Activated T-helper 1 cell treated with anti-CD3 and anti-CD28 coated beads, Interleukin-2, amount 50 U/mL, for 16 hours (primary cell): ENCODE results near the gene SH3PXD2A.
"Not testable (repeated sequence)": the region's sequence is repeated elsewhere in the genome, so short reads cannot be mapped to it uniquely, and the experiment has no call there.

Source experiments
- DNase-seq, 2 donors: peaks; one replicate each; pipeline ENCODE4 v3.0.0-alpha.2; 2020; ENCODE audit warnings: low read depth in 1 of 2, low spot score in 1 of 2

SH3PXD2A gene

DNA sequence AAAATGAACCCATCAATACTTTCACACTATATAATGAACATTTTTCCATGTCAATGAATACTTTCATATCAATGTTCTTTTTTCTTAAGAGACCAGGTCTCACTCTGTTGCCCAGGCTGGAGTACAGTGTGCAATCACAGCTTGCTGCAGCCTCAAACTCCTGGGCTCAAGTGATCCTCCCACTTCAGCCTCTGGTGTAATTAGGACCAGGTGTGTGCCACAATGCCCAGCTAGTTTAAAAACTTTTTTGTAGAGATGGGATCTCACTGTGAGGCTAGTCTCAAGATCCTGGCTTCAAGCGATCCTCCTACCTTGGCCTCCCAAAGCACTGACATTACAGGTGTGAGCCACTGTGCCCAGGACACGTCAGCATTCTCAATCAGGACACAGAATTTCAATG is 85.2 kb downstream of the SH3PXD2A start:
- no peak for DNase-seq

DNA sequence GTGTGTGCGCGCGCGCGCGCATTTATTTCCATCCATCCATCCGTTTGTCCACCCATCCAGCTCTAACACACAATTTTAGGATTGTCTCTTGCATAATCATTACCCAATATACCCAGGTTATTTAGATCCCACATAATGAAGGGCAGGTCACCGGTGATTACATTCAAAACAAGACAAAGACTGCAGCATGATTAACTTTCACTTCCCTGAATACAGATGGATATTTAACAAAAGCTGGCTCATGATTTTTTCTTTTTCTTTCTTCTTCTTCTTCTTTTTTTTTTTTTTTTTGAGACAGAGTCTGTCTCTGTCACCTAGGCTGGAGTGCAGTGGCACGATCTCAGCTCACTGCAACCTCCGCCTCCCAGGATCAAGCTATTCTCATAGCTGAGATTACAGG is 86.2 kb downstream of the SH3PXD2A start:
- no peak for DNase-seq

DNA sequence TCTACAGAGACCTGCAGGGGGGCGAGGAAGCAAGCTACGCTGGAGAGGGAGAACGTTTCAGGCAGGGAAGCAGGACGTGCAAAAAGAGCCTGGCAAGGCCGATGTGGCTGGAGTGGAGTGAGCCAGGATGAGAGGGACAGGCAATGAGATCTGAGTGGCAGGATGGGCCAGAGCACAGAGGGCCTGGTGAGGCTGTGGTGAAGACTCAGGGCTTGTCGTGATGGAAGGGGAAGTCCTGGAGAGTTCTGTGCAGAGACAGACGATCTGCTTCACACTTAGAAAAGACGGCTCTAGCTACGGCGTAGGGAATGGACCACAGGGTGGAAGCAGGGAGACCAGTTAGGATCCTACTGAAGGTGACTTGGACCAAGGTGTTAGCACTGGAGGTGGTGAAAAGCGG is 87.0 kb downstream of the SH3PXD2A start:
- no peak for DNase-seq

DNA sequence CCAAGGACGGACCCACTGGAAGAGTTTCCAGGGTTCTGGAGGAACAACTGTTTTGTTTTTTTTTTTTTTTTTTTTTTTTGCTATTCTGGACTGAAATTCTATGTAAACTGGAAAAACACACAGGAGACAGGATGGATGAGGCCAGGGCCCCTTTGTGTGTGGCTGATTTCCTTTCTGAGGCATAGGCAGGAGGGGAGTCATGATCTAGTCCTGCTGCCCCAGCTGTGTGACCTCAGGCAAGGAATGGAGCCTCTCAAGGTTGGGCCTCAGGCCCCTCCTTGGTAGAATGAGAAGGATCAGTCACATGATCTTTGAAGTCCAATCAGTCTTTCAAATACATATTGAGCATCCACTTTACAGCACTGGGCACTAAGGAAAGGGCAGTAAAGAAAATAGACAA is 87.6 kb downstream of the SH3PXD2A start:
- DNase-seq, result no peak

DNA sequence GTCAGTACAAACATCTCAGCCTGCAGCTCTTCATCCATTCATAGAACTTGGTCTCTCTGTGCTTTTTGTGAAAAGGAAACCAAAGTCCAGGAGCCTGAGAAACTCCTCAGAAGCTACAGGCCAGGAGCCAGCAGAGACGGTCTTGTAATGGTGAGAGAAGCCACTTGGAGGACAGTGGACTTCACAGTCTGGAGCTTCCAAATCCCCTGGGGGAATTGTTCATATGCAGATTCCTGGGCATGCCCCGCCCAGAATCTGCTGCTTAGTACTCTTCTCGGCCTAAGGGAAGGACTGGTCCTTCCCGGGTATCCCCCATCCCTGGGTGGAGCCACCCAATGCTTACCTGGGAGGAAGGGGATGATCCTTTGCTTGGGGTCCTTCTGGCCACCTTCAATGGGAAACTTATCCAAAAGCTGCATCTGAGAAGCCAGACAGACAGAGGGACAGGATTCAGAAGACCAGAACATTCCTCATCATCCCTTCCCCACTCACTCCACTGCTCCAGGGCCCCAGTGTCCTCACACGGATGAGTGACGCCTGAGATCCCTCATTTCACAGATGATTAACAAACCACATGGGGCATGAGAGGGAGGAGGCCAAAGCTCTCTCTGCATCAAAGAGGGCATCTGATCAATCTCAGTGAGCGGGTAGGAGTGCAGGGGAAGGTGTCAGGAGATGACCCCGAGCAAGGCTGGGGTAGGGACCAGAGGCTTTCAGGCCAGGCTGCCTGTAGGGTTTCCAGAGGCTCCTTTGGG is 88.4 kb downstream of the SH3PXD2A start:
- no peak for DNase-seq

DNA sequence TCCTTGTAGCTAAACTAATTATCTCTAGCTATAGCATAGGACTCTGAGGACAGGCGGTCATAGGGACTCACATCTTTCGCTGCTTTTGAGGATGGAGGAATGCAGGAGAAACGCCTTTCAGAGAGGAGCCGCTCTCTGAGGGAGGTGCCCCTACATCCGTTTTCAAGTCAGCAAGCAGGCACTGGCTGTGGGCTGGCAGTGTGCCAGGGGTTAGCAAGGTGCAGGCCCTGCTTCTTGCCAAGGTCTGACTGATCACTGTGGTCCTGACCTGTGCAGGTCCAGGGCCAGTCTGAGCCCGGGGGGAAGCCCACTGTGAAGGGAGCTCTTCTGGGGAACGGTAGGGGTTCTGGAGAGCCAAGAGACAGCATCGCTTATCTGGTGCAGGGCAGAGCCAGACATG is 89.4 kb downstream of the SH3PXD2A start:
- peak; percentile 62 to 79 for DNase-seq

DNA sequence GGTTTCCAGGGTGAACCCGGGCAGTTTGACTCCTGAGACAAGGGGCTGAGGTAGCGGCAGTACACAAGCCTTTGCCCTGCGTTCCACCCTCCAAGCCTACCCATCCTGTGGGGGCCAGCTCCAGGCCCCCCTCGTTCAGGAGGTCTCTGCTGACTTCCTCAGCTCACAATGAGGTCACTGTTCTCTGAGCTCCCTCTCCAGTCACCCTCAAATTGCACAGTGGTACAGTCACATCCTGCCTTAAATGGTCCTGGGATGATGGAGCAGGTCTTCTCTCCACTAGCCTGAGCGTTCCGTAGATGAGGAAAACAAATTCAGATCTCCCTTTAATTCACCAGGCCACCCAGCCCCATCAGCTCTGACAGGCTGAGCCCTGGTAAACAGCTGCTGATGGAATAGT is 90.2 kb downstream of the SH3PXD2A start:
- no peak for DNase-seq

DNA sequence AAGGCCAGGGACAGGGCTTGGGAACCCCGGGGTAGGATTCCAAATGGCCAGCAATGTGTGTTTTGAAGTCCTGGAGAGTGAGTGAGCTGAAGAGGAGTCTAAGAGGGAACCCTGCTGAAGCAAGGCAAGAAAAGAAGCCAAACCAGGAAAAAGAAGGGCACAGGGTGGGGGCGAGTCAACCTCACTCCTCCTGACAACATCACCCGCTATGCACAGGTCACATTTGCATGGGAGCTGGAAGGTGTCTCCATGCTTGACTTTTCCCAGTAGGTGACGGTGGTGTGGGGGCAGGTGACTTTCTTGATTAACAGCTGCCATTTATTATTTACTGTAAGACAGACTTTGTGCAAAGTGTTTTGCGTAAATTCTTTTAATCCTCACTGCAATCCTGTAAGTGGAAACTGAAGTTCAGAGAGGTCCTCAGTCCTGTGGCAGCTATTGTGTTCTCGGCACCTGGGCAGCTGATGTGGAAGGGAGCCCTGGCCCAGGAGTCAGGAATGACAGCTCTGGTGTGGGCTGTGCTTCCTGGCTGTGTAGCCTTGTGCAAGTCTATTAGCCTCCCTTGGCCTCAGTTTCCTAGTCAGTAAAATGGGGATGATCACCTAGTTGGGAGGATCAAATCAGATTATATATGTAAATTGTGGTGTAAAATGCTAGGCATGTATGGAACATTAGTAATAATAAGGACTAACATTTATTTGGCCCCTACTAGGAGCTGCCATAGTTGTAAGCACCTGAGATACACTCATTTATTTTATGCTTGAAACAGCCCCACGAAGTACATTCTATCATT is 90.9 kb downstream of the SH3PXD2A start:
- DNase-seq, result no peak

DNA sequence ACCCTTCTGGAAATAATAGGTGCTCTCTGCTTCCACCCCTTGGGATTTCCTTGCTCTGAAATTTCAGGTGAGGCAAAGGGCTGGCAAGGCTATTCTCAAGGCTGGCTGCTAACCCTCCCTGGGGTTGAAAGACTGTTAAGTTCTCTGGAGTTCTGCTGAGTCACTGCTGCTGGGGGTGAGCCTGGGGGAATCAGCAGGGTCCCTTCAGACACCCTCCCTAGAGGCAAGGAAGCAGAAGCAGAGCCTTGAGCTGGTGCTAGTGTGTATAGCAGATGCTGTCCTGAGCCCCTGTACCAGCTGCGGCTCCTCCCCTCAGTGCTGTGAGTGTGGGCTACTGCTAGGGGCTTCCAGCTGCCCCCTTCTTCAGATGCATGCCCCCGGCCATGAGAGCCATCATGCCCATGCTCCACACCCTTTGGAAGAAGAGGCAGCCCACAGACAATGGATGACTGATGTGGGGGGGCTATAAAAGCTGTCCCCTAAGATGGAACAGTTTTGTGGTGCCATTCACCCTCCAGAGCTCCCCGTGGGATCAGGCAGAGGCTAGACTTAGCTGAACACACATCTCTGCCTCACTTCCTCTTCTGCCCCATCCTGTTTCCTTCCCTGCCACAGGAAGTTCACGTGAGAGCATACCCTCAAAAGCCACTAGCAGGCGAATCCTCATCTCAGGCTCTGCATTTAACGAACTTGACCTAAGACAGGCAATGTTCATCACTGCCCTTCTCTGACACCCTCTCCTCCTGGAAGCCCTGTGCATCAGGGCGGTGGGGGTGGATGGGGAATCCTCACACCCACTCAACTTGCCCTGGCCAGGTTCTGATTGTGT is 91.8 kb downstream of the SH3PXD2A start:
- no peak for DNase-seq

DNA sequence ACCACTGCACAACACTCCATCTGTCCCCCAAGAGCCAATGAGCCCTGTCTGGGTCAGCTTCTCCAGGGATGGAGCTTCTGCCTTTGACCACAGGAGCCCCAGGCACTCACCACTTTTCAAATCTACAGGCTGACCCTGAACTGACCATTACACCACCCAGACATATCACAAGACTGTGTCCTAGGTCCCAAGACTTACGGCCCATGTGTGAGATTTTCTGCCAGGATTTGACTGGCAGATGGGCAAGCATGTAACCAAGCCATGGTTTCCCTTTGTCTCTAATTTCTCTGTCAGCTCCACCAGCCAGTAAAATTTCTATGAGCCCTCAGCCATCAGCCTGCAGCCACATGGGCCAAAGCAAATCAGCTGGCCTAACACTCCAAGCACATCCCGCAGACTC is 92.5 kb downstream of the SH3PXD2A start:
- DNase-seq, result no peak

DNA sequence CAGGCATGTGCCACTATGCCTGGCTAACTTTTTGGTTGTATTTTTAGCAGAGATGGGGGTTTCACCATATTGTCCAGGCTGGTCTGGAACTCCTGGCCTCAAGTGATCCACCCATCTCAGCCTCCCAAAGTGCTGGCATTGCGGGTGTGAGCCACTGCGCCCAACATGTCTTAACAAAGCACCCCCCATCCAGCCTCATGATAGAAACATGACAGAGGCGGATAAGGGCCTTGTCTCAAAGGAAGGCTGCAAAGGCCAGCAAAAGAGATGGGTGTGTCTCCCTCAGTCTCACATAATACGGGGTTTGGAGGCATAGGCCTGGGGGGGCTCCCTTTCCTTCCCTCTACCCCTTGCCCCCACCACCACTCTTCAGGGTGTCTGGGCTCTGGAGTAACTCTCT is 93.2 kb downstream of the SH3PXD2A start:
- no peak for DNase-seq

DNA sequence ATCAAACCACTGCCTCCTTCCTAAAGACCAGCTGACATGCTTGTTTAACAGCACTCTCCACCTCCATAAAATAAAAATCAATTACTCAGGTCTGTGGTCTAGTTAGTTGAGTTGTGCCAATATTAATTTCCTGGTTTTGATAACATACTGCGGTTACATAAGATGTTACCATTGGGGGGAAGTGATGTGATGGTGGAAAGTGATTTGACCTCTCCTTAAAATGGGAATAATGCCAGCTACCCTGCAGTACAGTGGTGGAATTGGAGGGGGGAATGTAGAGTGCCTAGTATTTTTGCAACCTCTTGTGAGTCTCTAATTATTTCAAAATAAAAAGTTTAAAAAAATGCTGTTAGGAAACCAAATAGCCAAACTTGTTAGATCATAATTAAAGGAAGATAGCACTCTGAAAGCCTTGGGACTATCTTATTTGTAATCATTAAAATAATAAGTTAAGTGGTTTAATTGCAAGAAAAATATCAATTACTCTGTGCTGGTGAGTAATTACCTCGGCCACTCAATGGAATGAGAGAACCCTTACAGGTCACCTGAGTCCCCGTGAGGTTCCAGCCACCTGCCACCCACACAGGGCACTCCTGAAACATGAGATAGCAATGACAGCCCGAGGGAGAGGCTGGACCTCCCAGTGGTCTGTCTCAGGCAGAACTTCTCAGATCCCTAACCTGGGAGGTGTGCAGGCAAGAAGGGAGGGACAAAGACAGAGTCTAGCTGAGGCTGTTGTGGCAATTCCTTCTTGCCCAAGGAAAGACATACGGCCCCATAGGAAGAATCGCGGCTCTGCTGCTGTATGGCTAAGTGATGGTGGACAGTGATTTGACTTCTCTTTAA is 94.1 kb downstream of the SH3PXD2A start:
- DNase-seq, result no peak

DNA sequence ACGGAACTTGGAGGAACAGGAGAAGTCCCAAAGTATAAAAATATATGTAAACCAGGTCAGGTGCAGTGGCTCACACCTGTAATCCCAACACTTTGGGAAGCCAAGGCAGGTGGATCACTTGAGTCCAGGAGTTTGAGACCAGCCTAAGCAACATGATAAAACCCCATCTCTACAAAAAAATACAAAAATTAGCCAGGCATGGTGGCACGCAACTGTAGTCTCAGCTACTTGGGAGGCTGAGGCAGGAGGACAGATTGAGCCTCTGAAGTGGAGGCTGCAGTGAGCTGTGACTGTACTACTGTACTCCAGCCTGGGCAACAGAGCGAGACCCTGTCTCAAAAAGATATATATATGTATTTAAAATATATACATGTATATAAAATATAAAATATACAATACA is 95.1 kb downstream of the SH3PXD2A start:
- DNase-seq, result not testable (repeated sequence)

DNA sequence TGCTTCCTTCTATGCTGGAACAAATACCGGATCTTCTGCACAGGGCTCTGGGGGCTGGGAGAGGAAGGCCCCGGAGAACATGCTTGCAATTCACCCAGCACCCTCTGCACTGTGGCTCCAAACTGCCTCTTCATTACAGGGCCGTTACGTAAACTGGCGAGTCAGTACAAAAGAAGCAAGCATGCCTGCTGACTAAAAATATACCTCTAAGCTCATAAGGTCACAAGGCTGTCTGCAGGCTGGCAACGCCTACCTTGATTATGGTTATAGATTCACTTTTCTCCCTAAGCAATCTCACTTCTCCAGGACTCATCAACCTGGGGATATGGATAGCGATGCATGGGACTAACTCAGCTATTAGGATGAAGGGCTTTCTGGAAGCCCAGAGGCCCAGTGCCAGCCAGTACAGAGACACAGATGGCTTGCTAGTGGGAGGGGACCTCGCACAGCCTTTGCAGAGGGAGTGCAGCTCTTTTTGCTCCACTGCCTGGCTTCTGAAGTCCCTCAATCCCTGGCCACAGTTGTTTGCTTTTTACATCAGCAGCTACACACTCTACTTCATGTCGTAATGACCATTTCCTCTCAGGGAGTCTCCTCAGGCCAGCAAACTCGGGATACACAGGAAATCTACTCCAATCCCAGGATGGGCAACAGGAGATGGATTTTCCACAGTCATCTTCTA is 96.1 kb downstream of the SH3PXD2A start:
- DNase-seq, result no peak

DNA sequence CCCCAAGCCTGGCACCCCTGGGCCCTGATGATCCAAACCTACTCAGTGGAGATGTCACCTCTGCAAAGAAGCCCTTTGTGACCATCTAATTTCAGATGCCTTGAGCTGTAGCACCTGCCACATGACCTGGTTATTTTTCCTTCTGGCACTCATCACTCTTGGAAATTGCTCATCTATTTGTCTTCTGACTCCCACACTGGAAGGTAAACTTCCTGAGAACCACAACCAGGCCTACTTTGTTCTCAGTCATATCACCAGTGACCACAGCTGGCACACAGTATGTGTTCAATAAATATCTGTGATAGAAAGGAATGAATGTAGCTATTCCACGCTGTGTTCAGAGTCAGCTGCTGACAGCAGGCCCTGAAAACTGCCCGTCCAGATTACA is 97.1 kb downstream of the SH3PXD2A start:
- DNase-seq, result no peak

DNA sequence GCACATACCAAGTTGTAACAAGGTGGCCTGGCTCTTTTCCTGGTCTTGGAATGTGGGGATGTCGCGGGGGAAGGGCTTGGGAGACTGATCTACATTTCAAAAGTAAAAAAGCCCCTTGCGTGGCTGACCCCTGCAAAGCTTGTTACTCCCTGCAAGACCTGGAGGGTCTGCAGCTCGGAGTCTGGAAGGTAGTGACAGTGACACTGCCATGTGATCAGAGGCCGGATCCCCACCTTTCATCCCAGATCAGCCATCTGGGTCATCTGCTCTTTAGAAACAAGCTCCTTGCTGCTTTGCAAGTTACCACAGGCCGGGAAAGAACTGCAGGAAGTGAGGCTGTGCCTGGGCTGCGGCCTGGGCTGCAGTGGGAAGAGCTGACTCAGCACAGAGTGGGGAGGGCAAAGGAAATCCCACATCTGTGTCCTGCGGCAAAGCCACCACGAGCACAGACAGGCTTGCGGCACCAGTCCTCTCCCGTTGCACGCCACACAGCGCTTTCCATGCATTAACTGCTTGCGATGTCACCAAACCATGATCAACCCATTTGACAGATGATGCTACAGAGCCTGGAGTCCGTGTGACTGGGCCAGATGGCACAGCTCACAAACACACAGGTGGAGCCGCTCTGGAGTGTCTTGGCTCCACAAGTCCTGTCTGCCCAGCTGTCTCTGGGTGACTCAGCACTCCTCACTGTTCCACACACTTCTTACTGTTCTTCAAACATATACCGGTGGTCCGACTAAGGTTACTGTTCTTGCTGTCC is 97.7 kb downstream of the SH3PXD2A start:
- no peak for DNase-seq

DNA sequence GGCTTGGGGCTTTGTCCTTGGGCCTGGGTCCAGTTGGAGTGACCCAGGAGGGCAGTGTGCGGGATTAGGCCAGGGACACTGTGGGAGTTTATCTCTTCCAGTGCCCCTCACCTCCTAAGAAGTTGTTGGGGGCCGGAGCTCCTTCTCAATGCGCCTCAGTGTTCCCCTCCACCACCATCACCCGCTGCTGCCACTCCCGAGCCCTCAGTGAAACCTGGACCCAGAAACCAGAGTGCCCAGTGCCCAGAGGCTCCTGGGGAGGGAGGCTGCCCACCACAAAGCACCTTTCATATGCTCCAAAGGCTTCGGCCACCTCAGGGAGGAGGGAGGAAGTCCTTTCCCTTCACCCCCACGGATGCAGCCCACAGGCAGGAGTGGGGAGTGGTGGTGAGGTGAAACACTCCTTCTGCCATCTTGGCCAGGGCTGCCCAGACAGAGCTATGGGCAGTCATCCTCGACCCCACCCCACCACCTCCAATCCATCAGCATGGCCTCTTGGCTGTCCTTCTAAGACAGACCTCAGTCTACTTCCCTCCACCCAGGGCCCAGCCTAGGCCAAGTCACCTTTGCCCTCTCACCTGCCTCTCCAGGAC is 99.0 kb downstream of the SH3PXD2A start:
- no peak for DNase-seq

DNA sequence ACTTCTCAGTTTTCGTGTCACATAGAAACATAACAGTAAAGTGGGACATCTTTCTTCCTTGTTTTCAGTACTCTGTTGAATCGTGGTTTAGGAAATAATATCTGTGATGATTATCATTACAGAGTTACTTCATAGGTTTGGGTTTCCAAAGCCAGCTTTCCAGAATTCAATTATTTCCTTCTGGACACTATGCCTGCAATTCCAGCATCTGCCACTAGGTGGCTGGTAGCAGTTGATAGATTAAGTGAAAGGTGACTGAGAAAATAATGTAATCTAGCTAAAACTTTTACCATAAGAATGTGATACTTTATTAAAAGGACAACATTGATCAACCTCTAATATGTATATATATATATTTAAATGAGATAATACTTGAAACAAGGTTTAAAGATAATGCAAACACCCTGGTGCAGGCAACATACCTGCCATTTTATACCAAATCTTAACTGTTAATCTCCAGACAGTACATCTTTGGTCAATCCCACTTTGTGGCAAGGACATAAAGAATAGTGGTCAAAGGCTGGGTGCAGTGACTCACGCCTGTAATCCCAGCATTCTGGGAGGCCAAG is 102.6 kb downstream of the SH3PXD2A start:
- DNase-seq, result no peak
